SK-N-SH (cell line): ENCODE results near the gene IRX3. TPM values are rescaled to one million over a fixed set of nuclear protein-coding genes. Genes with fewer than 3 reads are reported as not detected.

Experiments
- CTCF ChIA-PET: fragments of 300-600, 350-600 bp; formaldehyde crosslinking; extraction: SDS; loops from one replicate; lab custom pipeline; 2021; lab: Yijun Ruan, JAX
- POLR2A ChIA-PET: fragments of 350-600 bp; sonication (Branson Sonifier 250); formaldehyde crosslinking; extraction: SDS; loops from one replicate; lab custom pipeline; 2020; ENCODE audit warnings: antibody characterized with exemption, inconsistent platforms; lab: Yijun Ruan, JAX
- DNase-seq: peaks from one replicate; pipeline ENCODE4 v3.0.0; 2012
- H2AFZ ChIP-seq: fragments of 200-600 bp; sonication (generic); 2 replicates; pipeline ENCODE4 v1.8.1; 2016; ENCODE audit warnings: antibody characterized with exemption, mild to moderate bottlenecking, low read depth
- H3F3A ChIP-seq: fragments of 200-600 bp; sonication (generic); replicated peaks from 2 replicates; pipeline ENCODE3; 2016; ENCODE audit warnings: antibody characterized with exemption, mild to moderate bottlenecking; ENCODE audit not compliant: insufficient read depth
- H3K27ac ChIP-seq, 2 experiments: fragments of 200-500 bp in 1 of 2; fragments of 200-600 bp in 1 of 2; sonication (Bioruptor generic) in 1 of 2; sonication (generic), shearing (Covaris generic) in 1 of 2; 2 replicates each; pipeline versions ENCODE4 v1.5.1 to v1.6.1; 2014 to 2016; ENCODE audit warnings: low read depth in 2 of 2, inconsistent platforms in 1 of 2, low read length in 1 of 2, mild to moderate bottlenecking in 1 of 2, mixed read lengths in 1 of 2
- H3K27me3 ChIP-seq: fragments of 200-600 bp; sonication (generic), shearing (Covaris generic); 2 replicates; pipeline ENCODE4 v1.6.1; 2016; ENCODE audit warnings: mixed run types; ENCODE audit not compliant: insufficient read depth
- H3K36me3 ChIP-seq, 2 experiments: fragments of 200-500 bp in 1 of 2; fragments of 200-600 bp in 1 of 2; sonication (Bioruptor generic) in 1 of 2; sonication (generic) in 1 of 2; replicated peaks in 1 of 2; 2 replicates each; pipeline versions ENCODE3 to v1.5.1; 2014 to 2016; ENCODE audit warnings: low read length in 1 of 2, mild to moderate bottlenecking in 1 of 2; ENCODE audit not compliant: insufficient read depth in 2 of 2, control insufficient read depth in 1 of 2
- H3K4me1 ChIP-seq, 2 experiments: fragments of 200-500 bp in 1 of 2; fragments of 200-600 bp in 1 of 2; sonication (Bioruptor generic) in 1 of 2; sonication (generic), shearing (Covaris generic) in 1 of 2; 2 replicates each; pipeline versions ENCODE4 v1.5.1 to v1.6.1; 2014 to 2016; ENCODE audit warnings: low read depth in 1 of 2, low read length in 1 of 2, mixed run types in 1 of 2; ENCODE audit not compliant: insufficient read depth in 2 of 2, control insufficient read depth in 1 of 2
- H3K4me2 ChIP-seq: fragments of 200-600 bp; sonication (generic), shearing (Covaris generic); 2 replicates; pipeline ENCODE4 v1.6.1; 2017; ENCODE audit warnings: mixed run types
- H3K4me3 ChIP-seq, 2 experiments: fragments of 200-500 bp in 1 of 2; fragments of 200-600 bp in 1 of 2; sonication (Bioruptor generic) in 1 of 2; sonication (generic), shearing (Covaris generic) in 1 of 2; 2 replicates each; pipeline versions ENCODE4 v1.5.1 to v1.8.1; 2014 to 2016; ENCODE audit warnings: low read depth in 2 of 2, inconsistent platforms in 1 of 2, low read length in 1 of 2, mild to moderate bottlenecking in 1 of 2, mixed read lengths in 1 of 2, moderate library complexity in 1 of 2
- H3K79me2 ChIP-seq: fragments of 200-600 bp; sonication (generic); 2 replicates; pipeline ENCODE4 v1.8.1; 2017; ENCODE audit warnings: mild to moderate bottlenecking; ENCODE audit not compliant: insufficient read depth
- H3K9ac ChIP-seq: fragments of 200-600 bp; sonication (generic); 2 replicates; pipeline ENCODE4 v1.6.1; 2017; ENCODE audit warnings: mixed run types
- H3K9me2 ChIP-seq: fragments of 200-600 bp; sonication (generic); 2 replicates; pipeline ENCODE4 v1.6.1; 2017; ENCODE audit warnings: mixed run types
- H3K9me3 ChIP-seq: fragments of 200-600 bp; sonication (generic); 2 replicates; pipeline ENCODE4 v1.6.1; 2017; ENCODE audit warnings: mixed run types, mild to moderate bottlenecking, moderate library complexity
- H4K20me1 ChIP-seq: fragments of 200-600 bp; sonication (generic); 2 replicates; pipeline ENCODE4 v1.6.1; 2017; ENCODE audit warnings: mild to moderate bottlenecking, mixed run types; ENCODE audit not compliant: insufficient read depth
- CHD2 ChIP-seq: fragments of 150-350 bp; IDR thresholded peaks from 2 replicates; pipeline ENCODE4 v1.6.1; 2018; ENCODE audit warnings: low read length; ENCODE audit not compliant: partially characterized antibody
- CTCF ChIP-seq: fragments of 200-600 bp; sonication (generic); IDR thresholded peaks from 2 replicates; pipeline ENCODE4 v1.6.1; 2017; ENCODE audit warnings: antibody characterized with exemption, mild to moderate bottlenecking, moderate library complexity
- EZH2phosphoT487 ChIP-seq: fragments of 200-600 bp; sonication (generic); IDR thresholded peaks from 2 replicates; pipeline ENCODE4 v1.6.1; 2017; ENCODE audit warnings: low read depth, mixed run types, mild to moderate bottlenecking, antibody characterized with exemption, moderate library complexity, borderline replicate concordance
- FOXJ3 ChIP-seq: sonication (generic); formaldehyde crosslinking; IDR thresholded peaks from 2 replicates; pipeline ENCODE4 v1.5.1; 2020; ENCODE audit warnings: mild to moderate bottlenecking, missing genetic modification reagents
- FOXM1 ChIP-seq: IDR thresholded peaks from 2 replicates; pipeline ENCODE4 v1.4.0; 2012; ENCODE audit warnings: low read depth, mild to moderate bottlenecking
- GABPA ChIP-seq: IDR thresholded peaks from 2 replicates; pipeline ENCODE4 v1.4.0; 2012; ENCODE audit warnings: low read depth, mild to moderate bottlenecking
- GATA2 ChIP-seq: sonication (generic); formaldehyde crosslinking; IDR thresholded peaks from 2 replicates; pipeline ENCODE4 v1.5.0; 2020; ENCODE audit warnings: mild to moderate bottlenecking, missing genetic modification reagents
- MEF2A ChIP-seq: IDR thresholded peaks from 2 replicates; pipeline ENCODE4 v1.4.0; 2012; ENCODE audit warnings: low read depth, borderline replicate concordance
- MXI1 ChIP-seq: IDR thresholded peaks from 2 replicates; pipeline ENCODE4 v1.6.1; 2012; ENCODE audit warnings: mild to moderate bottlenecking, low read depth, low read length, improper control_type of control experiment
- NFIC ChIP-seq: IDR thresholded peaks from 2 replicates; pipeline ENCODE4 v1.4.0; 2012; ENCODE audit warnings: borderline replicate concordance
- RCOR1 ChIP-seq: fragments of 150-350 bp; IDR thresholded peaks from 2 replicates; pipeline ENCODE4 v1.6.1; 2017; ENCODE audit warnings: antibody characterized with exemption, low read length
- RXRA ChIP-seq: IDR thresholded peaks from 2 replicates; pipeline ENCODE4 v1.4.0; 2012; ENCODE audit warnings: low read depth, mild to moderate bottlenecking, borderline replicate concordance
- SIN3A ChIP-seq: IDR thresholded peaks from 2 replicates; pipeline ENCODE4 v1.6.1; 2012; ENCODE audit warnings: low read depth, mild to moderate bottlenecking, low read length, moderate library complexity, borderline replicate concordance
- SMC3 ChIP-seq: IDR thresholded peaks from 2 replicates; pipeline ENCODE4 v1.6.1; 2012; ENCODE audit warnings: low read depth, low read length, improper control_type of control experiment
- TEAD4 ChIP-seq: IDR thresholded peaks from 2 replicates; pipeline ENCODE4 v1.4.0; 2012; ENCODE audit warnings: mild to moderate bottlenecking, borderline replicate concordance; ENCODE audit not compliant: insufficient read depth
- WGBS: methylation state at CpG from one replicate; pipeline ENCODE4 v1.1.6; 2017; ENCODE audit warnings: low lambda C conversion rate; 5-methylcytosine and 5-hydroxymethylcytosine counted together
- polyA plus RNA-seq, 3 experiments: library from polyadenylated mRNA; depleted of rRNA; stranded (reverse); fragments of >200 nt; gene quantifications; 2 replicates each; pipeline ENCODE4 v1.2.3, GENCODE V29; 2012
- TF ChIP-seq, protein P1 (sequence below): IDR thresholded peaks from 2 replicates; pipeline ENCODE4; 2012
- TF ChIP-seq, protein P2 (sequence below): IDR thresholded peaks from 2 replicates; pipeline ENCODE4 v1.4.0; 2012; ENCODE audit warnings: low read depth, borderline replicate concordance

Gene IRX3
- polyA plus RNA-seq, 1 of the 3 experiments (the other 2 are of a cell fraction): 7.1 TPM

DNA sequence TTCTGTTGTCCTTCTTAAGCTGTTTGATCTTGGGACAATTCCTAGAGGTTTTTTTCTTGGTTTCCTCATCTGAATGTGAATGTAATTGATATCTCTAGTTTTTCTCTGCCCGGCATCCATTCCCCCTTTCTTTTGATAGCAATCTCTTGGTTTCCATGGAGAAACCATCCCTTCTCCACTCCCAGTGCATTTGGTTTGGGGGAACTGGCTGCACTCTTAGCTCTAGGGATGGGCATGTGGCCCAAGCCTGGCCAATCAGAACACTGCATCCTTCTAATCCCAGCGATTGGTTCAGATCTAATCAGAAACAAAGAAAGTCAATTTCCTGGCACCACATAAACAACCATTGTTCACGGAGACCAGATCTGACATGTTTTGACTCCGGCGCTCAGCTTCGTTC lies 45.1 kb downstream of the IRX3 start:
- TF ChIP-seq NFIC: no peak
- TF ChIP-seq, protein P1, sequence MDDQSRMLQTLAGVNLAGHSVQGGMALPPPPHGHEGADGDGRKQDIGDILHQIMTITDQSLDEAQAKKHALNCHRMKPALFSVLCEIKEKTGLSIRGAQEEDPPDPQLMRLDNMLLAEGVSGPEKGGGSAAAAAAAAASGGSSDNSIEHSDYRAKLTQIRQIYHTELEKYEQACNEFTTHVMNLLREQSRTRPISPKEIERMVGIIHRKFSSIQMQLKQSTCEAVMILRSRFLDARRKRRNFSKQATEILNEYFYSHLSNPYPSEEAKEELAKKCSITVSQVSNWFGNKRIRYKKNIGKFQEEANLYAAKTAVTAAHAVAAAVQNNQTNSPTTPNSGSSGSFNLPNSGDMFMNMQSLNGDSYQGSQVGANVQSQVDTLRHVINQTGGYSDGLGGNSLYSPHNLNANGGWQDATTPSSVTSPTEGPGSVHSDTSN: no peak
- TF ChIP-seq RCOR1: no peak
- no peak for TF ChIP-seq GABPA
- TF ChIP-seq, protein P2, sequence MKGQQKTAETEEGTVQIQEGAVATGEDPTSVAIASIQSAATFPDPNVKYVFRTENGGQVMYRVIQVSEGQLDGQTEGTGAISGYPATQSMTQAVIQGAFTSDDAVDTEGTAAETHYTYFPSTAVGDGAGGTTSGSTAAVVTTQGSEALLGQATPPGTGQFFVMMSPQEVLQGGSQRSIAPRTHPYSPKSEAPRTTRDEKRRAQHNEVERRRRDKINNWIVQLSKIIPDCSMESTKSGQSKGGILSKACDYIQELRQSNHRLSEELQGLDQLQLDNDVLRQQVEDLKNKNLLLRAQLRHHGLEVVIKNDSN: no peak
- no peak for TF ChIP-seq CHD2
- no peak for TF ChIP-seq CTCF
- TF ChIP-seq SMC3: no peak
- no peak for TF ChIP-seq RXRA
- no peak for TF ChIP-seq SIN3A
- TF ChIP-seq MXI1: no peak
- TF ChIP-seq FOXJ3 (CRISPR knock-in tag): no peak
- TF ChIP-seq EZH2phosphoT487: no peak
- TF ChIP-seq GATA2 (CRISPR knock-in tag): no peak
- TF ChIP-seq MEF2A: no peak
- TF ChIP-seq TEAD4: no peak
- no peak for TF ChIP-seq FOXM1
- H3K9me3 ChIP-seq: no peaks in the 10 kb centered on the region
- no peaks in the 10 kb centered on the region for H3K9me2 ChIP-seq
- H3F3A ChIP-seq: peaks cover 5% of the 10 kb centered on the region
- no peaks in the 10 kb centered on the region for H3K27me3 ChIP-seq
- no peak for DNase-seq
- H2AFZ ChIP-seq: no peak overlapping the region
- H4K20me1 ChIP-seq: no peaks in the 10 kb centered on the region
- CTCF ChIA-PET: no interaction called here
- H3K4me2 ChIP-seq: no peak overlapping the region
- 86% methylated on average over 6 of the region's 6 CpGs for WGBS
- H3K4me3 ChIP-seq: no peak overlapping the region
- H3K36me3 ChIP-seq: no peaks in the 10 kb centered on the region
- POLR2A ChIA-PET: no interaction called here
- H3K4me1 ChIP-seq: no peaks in the 10 kb centered on the region
- no peaks in the 10 kb centered on the region for H3K79me2 ChIP-seq
- H3K9ac ChIP-seq: no peak overlapping the region
- no peak overlapping the region for H3K27ac ChIP-seq
